Measurements from ENCODE around the gene PRPF6. TPM values are rescaled to one million over a fixed set of nuclear protein-coding genes. Genes with fewer than 3 reads are reported as not detected.

The PRPF6 gene
- total and polyA plus RNA-seq, 2 of the 13 experiments (the other 11 are each of a cell fraction or from before 2014, with no cell fraction given), result 63.7 to 101 TPM

- TF ChIP-seq, protein P1, sequence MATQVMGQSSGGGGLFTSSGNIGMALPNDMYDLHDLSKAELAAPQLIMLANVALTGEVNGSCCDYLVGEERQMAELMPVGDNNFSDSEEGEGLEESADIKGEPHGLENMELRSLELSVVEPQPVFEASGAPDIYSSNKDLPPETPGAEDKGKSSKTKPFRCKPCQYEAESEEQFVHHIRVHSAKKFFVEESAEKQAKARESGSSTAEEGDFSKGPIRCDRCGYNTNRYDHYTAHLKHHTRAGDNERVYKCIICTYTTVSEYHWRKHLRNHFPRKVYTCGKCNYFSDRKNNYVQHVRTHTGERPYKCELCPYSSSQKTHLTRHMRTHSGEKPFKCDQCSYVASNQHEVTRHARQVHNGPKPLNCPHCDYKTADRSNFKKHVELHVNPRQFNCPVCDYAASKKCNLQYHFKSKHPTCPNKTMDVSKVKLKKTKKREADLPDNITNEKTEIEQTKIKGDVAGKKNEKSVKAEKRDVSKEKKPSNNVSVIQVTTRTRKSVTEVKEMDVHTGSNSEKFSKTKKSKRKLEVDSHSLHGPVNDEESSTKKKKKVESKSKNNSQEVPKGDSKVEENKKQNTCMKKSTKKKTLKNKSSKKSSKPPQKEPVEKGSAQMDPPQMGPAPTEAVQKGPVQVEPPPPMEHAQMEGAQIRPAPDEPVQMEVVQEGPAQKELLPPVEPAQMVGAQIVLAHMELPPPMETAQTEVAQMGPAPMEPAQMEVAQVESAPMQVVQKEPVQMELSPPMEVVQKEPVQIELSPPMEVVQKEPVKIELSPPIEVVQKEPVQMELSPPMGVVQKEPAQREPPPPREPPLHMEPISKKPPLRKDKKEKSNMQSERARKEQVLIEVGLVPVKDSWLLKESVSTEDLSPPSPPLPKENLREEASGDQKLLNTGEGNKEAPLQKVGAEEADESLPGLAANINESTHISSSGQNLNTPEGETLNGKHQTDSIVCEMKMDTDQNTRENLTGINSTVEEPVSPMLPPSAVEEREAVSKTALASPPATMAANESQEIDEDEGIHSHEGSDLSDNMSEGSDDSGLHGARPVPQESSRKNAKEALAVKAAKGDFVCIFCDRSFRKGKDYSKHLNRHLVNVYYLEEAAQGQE (IDR thresholded peaks at IDR 0.05; ENCODE audit: borderline replicate concordance in 1 of 2, low read depth in 1 of 2, low read length in 2 of 2), result 0 out of 4 replicates have a peak, but pooled peaks of 1 of the 2 experiments have one; percentile 9
- no peak for TF ChIP-seq RELA (CRISPR knock-in tag; IDR thresholded peaks at IDR 0.05)
Observed at GRCh38 chr20:64079273-64080012, 98.5 kb downstream of the PRPF6 start, which contains the start of gene RGS19 (continued).

GRCh38 chr20:64080013-64080812, 99.3 kb downstream of the PRPF6 start, which contains the start of gene OPRL1:
OPRL1 (plus strand) TSS chr20:64080082; CDS start chr20:64092721, 12,639 bp downstream.
- intact Hi-C loops (cut with micrococcal nuclease; ENCODE audit: unreplicated experiment), result loop anchor here (2.0 kb wide), 1 partner anchor 15 kb away; no protein-coding TSS in a partner anchor
- ChIA-PET POLR2A (interaction anchor here (0.7 to 4.9 kb wide), 10 partner anchors 10 to 1522 kb away, joined by 3 to 25 read pairs (median 4); partner anchors contain the start of genes C20orf204, PCMTD2, TCEA2 and UCKL1), CTCF (ENCODE audit: low intra/inter-chr PET ratio, low total read pairs) (no interaction called here)
- in situ Hi-C loops (cut with HindIII; ENCODE audit: extremely low pct_ligation_motif_present, low pct_unique_long_range_greater_than_20kb), result loop anchor here (5.0 kb wide), 1 partner anchor 37 kb away; no protein-coding TSS in a partner anchor
- DNase-seq (ENCODE audit: low spot score), result no peak
- Histone ChIP-seq H4K20me1 (ENCODE audit: insufficient read depth, low read length) (peaks cover 9% of the 10 kb centered on the region; the same call in 1 of the 2 replicates), H3K79me2 (ENCODE audit: insufficient read depth, low read length) (no peaks in the 10 kb centered on the region), H3K27me3 (ENCODE audit: control insufficient read depth in 1 of 2, insufficient read depth in 2 of 2, low read length in 2 of 2) (peaks cover 11 to 22% of the 10 kb centered on the region in 2 experiments), H3K9ac (ENCODE audit: insufficient read depth, low read depth, low read length) (peak within 1 kb of the TSS; percentile 78), H3K36me3 (replicated peaks in 1 of 2; ENCODE audit: control insufficient read depth in 1 of 2, insufficient read depth in 2 of 2, low read length in 2 of 2) (no peaks in the 10 kb centered on the region), H3K4me2 (ENCODE audit: low read depth, low read length) (peak within 1 kb of the TSS; percentile 99), H3K4me3 (replicated peaks in 1 of 3; ENCODE audit: insufficient read depth in 1 of 3, low read depth in 2 of 3, low read length in 3 of 3) (peak within 1 kb of the TSS; percentile 77 to 89 (median 85)), H3K9me3 (ENCODE audit: low read length) (no peaks in the 10 kb centered on the region), H3K4me1 (ENCODE audit: insufficient read depth, low read length) (peaks cover 63% of the 10 kb centered on the region), H2AFZ (ENCODE audit: low read length) (no peak within 1 kb of the TSS), H3K27ac (ENCODE audit: extremely low read length, insufficient read depth, low read length) (peak within 1 kb of the TSS; percentile 35)
- 3% methylated on average over 14 of the region's 62 CpGs for WGBS (ENCODE audit: low lambda C conversion rate)
- peak; percentile 14 for ATAC-seq
- FAIRE-seq, result no peak
- no TSS peak for BruUV-seq (replicated peaks)
- TF ChIP-seq ZNF274 (CRISPR knock-in tag; IDR thresholded peaks at IDR 0.05) (no peak), KLF12 (CRISPR knock-in tag; IDR thresholded peaks at IDR 0.05; ENCODE audit: borderline replicate concordance) (no peak), THAP9 (CRISPR knock-in tag; IDR thresholded peaks at IDR 0.05; ENCODE audit: borderline replicate concordance) (no peak), ZSCAN25 (CRISPR knock-in tag; IDR thresholded peaks at IDR 0.05) (no peak; the same call in none of the 2 replicates), ESRRA (CRISPR knock-in tag; IDR thresholded peaks at IDR 0.05; ENCODE audit: low read depth) (no peak), PHF8 (CRISPR knock-in tag; IDR thresholded peaks at IDR 0.05) (peak; percentile 36; the same call in 1 of the 2 replicates), THRA (CRISPR knock-in tag; IDR thresholded peaks at IDR 0.05; ENCODE audit: borderline replicate concordance) (no peak), ZNF777 (CRISPR knock-in tag; IDR thresholded peaks at IDR 0.05) (peak; percentile 15; the same call in 1 of the 2 replicates), ATF7-NPFF (CRISPR knock-in tag; IDR thresholded peaks at IDR 0.05; ENCODE audit: low read depth) (no peak)

Measured in HepG2 (cell line).